ENCODE data around the gene GPR87. TPM values are rescaled to one million over a fixed set of nuclear protein-coding genes. Genes with fewer than 3 reads are reported as not detected.

Gene GPR87
- polyA plus RNA-seq, 4 donors, result 0.14 to 0.24 TPM; not detected in 2

DNA sequence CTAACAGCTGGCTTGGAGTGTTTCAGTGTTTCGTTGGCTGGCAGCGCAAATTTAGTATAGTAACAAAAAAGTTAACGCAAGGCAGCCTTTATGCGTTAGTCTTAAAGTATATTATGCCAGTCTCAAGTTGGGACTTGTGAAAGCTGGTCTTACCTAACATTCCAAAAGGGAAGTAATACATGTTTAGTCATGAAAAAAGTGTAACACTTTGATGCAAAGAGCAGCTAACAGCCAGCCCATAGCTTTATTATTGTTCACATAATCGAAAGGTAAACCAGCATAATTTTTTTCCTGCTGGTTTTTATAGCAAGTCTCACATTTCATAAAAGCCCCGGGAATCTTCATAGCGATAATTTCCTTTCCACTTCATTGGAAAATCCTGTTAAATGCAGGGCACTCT, 2.4 kb upstream of the GPR87 start:
- no peak for DNase-seq (ENCODE audit: low read depth in 4 of 4, low spot score in 3 of 4)

DNA sequence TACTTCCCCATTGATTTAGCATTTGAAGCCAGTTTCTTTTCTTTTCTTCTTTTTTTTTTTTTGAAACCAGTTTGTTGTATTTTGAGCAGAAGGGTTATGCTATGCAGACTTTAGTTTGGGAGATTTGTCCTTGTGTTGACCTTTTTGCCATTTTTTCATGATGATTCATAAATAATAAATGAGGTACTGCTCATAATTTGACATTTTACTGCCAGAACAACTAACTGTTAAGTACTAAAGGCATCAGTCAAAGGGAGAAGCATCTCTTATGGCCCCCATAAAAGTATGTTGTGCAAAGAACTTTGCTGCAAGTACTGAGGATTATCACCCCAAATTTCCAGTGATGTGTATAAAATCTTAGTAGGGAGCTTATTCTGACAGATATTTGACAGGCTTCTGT, 1.7 kb upstream of the GPR87 start:
- no peak for DNase-seq (ENCODE audit: low read depth in 4 of 4, low spot score in 3 of 4)

DNA sequence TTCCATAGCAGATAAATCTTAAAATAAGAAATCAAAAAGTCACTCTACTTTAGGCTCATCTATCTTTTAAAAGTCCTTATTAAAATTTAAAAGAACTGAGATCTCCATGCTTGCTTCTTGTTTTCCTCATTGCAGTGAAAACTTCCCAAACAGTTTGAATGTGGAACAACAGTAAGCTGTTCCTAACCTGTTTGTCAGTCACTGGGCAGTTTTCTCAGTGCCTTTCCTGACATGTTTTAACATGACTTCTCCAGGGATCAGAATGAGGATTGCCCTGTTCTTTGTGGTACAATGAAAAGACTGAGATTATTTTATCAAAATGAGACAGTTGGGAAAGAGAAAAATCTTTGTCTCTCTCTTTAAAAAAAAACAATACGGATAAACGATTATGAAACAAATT, 774 bp downstream of the GPR87 start:
- no peak for DNase-seq (ENCODE audit: low read depth in 4 of 4, low spot score in 3 of 4)

DNA sequence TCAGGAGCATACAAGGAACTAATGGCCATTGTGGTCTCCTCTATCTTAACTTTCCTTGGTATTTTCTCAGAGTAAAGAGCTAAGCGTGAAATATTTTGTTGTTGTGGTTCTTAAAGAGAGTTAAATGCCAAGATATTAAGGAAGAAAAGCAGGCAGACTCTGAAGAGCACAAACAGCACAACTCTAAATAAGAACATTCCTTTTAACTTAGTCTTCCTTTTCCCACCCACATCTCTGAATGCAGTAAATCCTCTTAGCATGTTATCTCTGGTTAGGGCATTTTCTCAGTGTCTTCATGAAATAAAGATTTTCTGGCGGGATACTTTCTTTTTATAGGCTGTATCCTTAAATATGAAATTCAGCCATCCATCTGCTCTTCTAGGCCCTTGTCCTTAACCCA, 1.5 kb downstream of the GPR87 start:
- no peak for DNase-seq (ENCODE audit: low read depth in 4 of 4, low spot score in 3 of 4)

DNA sequence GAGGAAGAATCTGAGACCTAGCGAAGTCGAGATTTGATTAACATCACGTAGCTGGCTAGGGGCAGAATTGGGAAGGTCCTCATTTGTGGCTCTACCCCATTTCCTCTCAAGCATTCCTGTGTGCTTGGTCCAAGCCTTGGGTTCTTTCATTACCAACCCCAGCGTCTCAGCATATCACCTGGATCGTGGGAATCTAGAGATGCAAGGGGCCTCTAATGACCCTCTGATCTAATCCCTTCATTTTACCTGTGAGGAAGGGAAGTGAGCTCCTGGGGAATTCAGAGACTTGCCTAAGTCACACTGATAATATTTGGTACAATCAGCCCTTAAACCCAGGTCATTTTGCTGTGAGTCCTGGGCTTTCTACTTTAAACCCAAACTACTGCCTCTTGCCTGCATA, 2.0 kb downstream of the GPR87 start:
- no peak for DNase-seq (ENCODE audit: low read depth in 4 of 4, low spot score in 3 of 4)

DNA sequence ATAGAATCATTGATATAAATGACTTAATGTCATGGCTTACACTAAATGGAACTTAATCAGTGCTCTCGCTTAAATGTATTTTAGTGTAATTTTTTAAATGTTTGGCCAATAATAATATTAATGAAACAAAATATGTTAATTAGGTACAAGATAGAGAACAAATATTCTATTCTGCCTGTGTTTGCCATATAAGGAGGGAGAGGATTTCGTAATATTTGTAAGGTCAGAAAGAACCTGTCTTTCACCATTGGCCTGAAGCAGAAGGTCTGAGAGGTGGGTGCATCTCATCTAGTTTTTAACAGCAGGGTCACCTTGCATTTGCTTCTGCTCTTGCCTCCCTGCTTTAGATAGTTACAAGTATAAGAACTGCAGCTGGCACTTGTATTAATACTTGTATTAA, 2.5 kb downstream of the GPR87 start:
- no peak for DNase-seq (ENCODE audit: low read depth in 4 of 4, low spot score in 3 of 4)

DNA sequence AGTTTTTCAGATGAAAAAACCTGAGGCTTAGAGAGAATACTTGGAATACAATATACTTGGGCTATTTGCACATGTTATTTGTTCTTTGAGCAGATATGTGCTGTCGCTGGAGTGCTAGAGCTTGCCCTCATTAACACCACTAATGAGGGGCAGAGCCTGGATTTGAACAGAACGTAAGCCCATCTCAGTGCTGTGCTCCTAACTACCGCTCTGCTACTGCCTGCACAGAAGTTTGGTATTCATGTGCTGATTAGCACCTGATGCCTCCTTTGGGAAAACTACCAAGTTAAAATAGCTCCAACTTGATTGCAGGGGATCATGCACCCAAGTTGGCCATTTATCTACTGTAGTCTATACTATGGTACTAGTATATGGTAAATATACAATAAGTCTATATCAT, 3.6 kb downstream of the GPR87 start:
- no peak for DNase-seq (ENCODE audit: low read depth in 4 of 4, low spot score in 3 of 4)

DNA sequence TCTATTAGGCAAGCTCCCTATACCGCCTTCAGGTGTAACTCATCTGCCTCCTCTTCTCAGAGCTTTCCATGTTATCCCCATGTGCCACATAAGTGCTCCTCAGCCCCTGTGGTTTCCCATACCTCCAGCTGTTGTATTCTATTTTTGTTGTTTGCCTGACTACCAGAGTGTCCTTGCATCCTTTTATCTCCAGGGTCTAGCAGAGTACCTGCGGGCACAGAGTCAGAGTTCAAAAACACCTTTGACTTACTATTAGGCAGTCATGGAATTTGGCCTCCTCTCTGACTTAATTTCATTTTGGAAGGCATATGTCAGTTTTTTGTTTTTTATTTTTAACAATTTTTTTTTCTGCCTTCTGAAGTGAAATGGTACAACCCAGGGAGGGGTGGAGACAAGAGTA, 7.1 kb downstream of the GPR87 start:
- no peak for DNase-seq (ENCODE audit: low read depth in 4 of 4, low spot score in 3 of 4)

GRCh38 chr3:151307583-151308488, 8.8 kb downstream of the GPR87 start:
- no peak for DNase-seq (ENCODE audit: low read depth in 4 of 4, low spot score in 3 of 4)

- no peak for DNase-seq (ENCODE audit: low read depth in 4 of 4, low spot score in 3 of 4)
Measured at GRCh38 chr3:151307131-151307530, 9.5 kb downstream of the GPR87 start.

GRCh38 chr3:151306168-151306810, 10.3 kb downstream of the GPR87 start:
- DNase-seq (ENCODE audit: low read depth in 4 of 4, low spot score in 3 of 4), result no peak

DNA sequence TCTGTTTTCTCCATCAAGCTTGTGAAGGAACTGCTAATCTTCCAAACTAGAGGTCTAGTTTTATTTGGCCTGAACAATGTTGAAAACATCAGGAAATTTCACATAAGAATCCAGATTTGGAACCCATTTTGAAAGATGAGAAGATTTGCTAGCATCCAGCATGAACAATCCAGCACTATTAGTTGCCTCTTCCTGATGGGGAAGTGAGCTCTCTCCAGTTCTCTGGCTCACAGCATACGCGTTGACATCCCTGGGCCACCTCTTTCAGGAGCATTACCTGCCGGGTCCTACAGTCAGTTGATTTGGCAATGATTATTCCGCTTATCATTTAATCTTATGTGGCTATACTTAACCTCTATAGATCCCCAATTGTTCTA, 10.9 kb downstream of the GPR87 start:
- no peak for DNase-seq (ENCODE audit: low read depth in 4 of 4, low spot score in 3 of 4)

GRCh38 chr3:151305060-151305774, 11.4 kb downstream of the GPR87 start:
- DNase-seq (ENCODE audit: low read depth in 4 of 4, low spot score in 3 of 4), result no peak

DNA sequence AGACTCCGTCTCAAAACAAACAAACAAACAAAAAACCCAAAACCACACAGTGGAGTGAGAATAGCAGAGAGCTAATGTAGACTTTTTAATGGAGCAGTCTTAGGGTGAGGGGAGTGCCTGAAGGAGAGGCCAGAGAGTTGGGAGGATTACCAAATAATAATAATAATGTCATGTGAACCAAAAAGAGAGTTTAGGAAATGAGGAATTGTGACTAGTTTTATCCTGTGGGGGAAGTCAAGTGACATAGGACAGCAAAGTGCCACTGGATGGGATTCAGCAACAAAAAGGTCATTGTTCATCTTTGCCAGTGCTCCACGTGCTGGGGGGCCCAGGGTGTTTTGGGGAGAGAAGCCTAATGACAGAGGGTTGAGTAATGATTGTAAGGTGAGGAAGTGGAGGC, 12.9 kb downstream of the GPR87 start:
- DNase-seq (ENCODE audit: low read depth in 4 of 4, low spot score in 3 of 4), result no peak

- DNase-seq (ENCODE audit: low read depth in 4 of 4, low spot score in 3 of 4), result no peak
Measured at GRCh38 chr3:151301787-151302186, 14.8 kb downstream of the GPR87 start.

DNA sequence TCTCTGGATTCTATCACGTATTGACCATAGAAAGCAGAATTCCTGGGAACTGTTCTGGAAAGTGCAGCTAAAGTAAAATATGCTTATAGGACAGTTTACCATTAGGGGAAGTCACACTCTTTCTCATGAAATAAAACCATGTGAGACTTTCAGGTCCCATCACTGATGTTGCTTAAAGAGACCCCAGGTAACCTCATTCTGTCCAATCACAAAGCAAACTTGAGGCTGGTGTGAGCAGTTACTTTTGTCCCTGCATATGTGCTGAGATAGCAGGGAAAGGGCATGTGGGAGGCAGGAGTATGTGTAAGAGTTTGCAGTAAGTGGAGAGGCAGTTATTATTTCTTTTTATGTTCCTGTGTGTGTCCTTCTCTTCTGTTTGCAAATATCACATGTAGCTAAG, 16.1 kb downstream of the GPR87 start:
- no peak for DNase-seq (ENCODE audit: low read depth in 4 of 4, low spot score in 3 of 4)

DNA sequence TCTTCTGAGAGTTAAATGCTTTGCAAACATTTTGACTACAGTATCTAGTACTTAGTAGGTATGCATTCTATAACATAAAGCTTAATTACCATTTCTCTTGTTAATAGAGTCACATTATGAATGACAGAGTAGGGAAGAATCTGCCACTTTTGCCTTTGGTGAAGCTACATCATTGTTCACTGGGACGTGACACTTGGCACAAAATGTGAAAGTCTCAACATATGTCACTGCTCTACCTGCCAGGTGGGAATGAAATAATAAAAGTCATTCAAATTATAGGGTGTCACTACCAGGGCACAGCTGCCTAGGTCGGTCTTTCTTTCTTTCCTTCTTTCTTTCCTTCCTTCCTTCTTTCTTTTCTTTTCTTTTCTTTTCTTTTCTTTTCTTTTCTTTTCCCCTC, 17.6 kb downstream of the GPR87 start:
- DNase-seq (ENCODE audit: low read depth in 4 of 4, low spot score in 3 of 4), result no peak

- no peak for DNase-seq (ENCODE audit: low read depth in 4 of 4, low spot score in 3 of 4)
Measured at GRCh38 chr3:151297429-151297828, 19.2 kb downstream of the GPR87 start.

DNA sequence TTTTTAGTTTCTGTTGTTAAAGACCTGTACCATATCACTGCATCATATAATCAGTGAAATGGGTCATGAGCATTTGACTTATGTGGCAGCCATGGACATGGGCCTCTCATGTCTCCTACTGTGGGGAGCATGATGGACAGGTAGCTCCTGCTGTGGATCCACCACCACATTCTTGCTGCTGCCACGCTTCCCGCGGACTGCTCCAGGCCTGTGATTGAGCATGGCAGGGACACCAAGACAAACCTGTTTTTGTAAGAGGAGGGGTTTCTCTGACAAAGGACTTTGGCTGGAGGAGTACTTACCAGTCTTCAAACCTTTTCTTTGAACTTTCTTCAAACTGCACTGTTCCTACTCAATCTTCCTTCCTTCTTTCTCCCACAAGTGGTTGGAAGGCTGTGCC, 20.4 kb downstream of the GPR87 start:
- DNase-seq (ENCODE audit: low read depth in 4 of 4, low spot score in 3 of 4), result no peak

DNA sequence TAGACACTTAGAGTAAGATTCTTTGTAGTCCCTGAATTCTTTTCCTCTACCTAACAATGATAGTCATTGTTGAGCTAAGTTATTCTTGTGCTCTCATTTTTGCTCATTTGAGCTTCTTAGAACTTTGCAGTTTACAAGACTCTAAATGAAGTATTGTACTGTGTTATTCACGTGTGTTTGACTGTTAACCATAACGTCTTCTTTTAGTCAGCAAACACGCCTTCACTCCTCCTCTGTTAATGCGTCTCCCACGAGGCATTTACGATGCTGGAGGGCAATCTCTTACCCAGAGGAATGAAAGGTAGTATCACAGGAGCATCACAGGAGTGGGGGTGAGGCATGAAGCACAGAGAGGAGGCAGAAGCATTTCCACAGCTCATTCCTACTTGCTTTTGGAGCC, 23.5 kb downstream of the GPR87 start:
- DNase-seq (ENCODE audit: low read depth in 4 of 4, low spot score in 3 of 4), result no peak

DNA sequence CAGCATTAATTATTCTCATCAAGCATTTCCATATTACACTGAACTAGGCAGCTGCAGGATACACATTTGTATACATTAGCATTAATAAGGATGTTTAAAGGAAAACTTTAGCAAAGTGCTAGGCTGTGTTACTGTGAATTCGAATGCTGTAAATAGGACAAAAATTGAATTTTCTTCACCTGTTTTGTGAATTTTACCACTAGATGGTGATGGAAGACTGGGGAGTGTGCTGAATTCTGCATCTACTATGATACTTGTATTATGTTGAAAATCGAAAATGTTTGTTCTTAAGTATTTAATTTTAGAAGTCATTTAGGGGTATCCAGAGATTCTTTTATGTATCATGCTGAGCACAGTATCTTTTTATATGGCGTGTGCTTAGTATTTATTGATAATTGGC, 25.9 kb downstream of the GPR87 start:
- no peak for DNase-seq (ENCODE audit: low read depth in 4 of 4, low spot score in 3 of 4)

- DNase-seq (ENCODE audit: low read depth in 4 of 4, low spot score in 3 of 4), result no peak
Measured at GRCh38 chr3:151289445-151289844, 27.2 kb downstream of the GPR87 start.

All from left renal pelvis (tissue), 4 donors.